Superior temporal gyrus (tissue), 1 donor: ENCODE measurements around the gene CCDC88C.

ENCODE experiments used
- DNase-seq: peaks from one replicate; pipeline ENCODE4 v3.0.0-alpha.2; 2016; ENCODE audit errors: extremely low spot score

The CCDC88C gene

GRCh38 chr14:91327661-91328312 lies 89.8 kb downstream of the CCDC88C start:
- no peak for DNase-seq

- DNase-seq, result no peak
Measured at GRCh38 chr14:91327250-91327595, 90.4 kb downstream of the CCDC88C start.

DNA sequence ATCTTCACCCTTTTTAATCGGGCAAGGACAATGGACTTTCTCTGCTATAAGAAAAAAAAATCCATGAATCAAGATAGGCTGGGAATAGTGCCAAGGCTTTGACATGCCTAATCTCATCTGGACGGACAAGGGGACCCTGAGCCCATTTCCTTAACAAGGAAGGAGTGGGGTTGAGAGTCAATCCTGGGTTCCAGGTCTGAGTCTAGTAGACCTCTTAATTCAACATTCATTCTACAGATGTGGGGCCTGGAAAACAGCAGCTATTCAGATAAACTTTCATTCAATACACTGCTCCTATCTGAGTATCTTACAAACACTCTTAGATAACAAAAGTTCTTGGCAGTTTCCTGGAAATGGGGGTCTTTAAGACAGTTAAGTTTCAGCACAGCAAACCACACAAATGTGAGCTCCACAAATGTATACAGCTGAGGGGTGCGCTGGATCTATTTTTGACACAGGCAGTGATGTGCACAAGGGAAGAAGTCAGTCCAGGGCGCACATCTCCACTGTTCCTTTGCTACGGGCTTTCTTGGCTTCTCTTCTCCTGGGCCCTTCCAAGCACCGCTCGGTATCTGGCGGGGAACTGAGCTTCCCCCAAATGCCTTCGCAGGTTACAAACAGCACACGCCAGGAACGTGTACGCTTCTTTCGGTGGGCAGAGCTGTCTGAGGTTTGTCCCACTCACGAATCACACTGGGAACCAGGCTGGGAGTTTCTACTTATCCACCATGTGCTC lies 90.9 kb downstream of the CCDC88C start:
- no peak for DNase-seq

GRCh38 chr14:91324606-91325575 lies 92.7 kb downstream of the CCDC88C start:
- no peak for DNase-seq

DNA sequence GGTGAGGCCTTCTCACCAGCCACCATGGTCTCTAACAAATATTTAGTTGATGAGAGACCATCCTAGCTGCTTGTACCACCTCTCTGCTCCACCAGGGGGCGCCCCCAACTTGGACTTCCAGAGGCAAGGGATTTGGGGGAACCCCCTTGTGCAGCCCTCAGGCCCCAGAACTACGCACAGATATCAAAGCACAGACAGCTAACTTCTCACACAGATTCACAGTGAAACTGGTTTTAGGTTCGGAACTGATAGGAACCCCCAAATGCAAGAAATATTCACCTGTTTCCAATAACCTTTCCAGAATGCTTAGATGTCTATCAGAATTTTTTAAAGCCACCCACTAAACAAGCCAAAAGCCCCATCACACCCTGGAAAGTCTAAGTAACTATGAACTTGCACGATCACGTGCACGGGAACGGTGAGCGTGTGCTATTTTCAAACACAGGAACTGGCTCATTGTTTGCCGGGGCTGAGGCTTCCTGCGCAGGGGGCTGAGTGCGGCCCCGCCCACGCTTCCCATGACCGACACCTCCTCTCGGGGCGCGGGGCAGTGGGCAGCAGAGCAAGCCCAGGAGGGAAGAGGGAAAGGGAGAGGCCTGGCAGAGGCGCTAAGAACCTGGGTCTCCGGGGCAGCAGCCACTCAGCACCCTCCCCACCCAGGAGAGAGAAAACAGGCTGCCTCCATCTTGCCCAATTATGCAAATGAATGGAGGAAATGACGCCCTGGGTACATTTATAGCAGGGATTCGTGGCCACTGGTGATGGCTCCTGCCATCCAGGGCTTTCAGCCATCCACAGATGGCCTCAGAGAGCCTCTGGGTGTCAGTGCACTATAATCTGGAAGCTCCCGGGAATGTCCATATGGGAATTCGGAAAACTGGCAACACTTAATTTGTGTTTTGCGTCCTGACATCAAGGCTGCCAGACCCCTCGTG lies 93.7 kb downstream of the CCDC88C start:
- peak; percentile 90 for DNase-seq

DNA sequence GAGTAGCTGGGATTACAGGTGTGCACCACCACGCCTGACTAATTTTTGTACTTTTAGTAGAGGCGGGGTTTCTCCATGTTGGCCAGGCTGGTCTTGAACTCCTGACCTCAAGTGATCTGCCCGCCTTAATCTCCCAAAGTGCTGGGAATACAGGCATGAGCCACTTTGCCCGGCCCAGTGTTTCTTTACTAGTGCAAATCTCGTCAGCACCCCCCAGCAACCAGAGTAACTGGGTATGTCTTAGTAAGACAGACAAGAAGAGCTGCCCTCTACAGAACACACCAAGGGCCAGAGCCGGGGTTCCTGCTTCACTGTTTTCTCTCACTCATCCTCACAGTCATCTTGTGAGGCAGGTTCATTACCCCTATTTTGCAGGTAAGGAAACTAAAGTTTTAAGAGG lies 94.6 kb downstream of the CCDC88C start:
- DNase-seq, result no peak

DNA sequence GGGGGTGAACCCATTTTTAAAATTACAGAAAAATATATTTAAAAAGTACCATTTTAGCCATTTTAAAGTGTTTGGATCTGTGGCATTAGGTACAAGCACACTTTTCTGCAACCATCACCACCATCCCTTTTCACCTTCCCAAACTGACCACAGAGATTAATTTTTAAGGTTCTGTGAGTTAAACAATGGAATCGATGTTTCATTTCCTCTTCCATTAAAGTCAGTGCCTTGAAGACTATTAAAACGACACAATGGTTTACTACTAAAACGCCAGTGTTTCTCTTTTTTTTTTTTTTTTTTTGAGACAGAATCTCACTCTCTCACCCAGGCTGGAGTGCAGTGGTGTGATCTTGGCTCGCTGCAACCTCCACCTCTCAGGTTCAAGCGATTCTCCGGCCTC lies 95.0 kb downstream of the CCDC88C start:
- DNase-seq, result no peak

DNA sequence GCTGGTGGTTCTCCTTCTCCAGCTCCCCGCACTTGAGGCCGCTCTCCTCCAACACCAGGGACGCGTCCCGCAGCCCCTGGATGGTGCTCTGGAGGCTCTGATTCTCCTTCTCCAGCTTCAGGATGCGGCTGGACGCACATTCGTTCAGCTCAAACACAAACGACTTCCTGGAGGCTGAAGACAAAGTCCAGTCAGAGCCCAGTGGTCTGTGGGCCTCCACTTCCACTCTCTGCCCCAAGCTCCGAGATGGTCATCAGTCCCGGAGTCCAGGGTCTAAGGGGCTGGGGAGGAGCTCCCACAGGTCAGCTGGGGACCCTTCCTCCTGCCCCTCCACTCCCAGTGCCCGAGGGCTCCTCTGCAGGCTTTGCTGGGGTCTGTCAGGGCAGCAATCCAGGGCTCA lies 96.5 kb downstream of the CCDC88C start:
- DNase-seq, result no peak

GRCh38 chr14:91320266-91320665 lies 97.4 kb downstream of the CCDC88C start:
- no peak for DNase-seq

GRCh38 chr14:91318911-91319310 lies 98.7 kb downstream of the CCDC88C start:
- no peak for DNase-seq

DNA sequence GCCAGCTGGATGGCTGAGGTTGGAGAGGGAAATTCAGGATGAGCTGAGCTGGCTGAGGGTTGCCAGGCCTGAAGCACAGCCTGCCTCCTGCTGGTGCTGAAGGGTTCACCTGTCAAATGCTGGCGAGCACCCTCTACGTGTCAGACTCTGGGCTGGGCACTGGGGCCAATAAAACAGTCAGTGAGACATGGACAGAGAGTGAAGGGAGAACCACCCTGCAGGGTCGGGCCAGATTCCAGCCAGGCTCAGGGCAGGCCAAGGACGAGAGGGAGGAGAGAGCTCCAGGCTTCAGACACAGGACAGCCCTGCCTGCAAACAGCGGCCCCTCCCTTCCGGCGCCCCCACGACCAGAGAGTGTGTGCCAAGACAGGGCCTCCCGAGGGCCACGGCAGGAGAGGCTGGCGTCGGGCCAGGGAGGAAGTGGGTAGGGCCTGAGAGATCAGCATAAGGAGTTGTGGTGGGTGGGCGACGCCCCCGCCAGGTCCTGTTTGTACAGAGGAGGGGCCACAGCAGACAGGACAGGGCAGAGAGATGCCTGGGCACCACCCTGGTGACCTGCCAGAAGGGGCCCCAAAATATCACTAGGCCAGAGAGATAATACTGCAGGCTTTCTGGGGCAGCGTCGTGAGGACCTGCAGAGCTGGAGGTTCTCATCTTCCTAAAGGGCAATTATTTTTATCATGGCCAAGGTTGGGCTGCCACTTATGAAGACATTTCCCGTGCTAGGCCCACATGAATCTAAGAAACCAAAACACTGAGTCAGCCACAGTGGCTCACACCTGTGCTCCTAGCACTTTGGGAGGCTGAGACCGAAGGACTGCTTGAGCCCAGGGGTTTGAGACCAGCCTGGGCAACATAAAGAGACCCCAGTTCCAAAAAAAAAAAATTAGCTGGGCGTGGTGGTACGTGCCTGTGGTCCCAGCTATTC lies 100.0 kb downstream of the CCDC88C start:
- DNase-seq, result no peak

GRCh38 chr14:91316761-91317160 lies 100.9 kb downstream of the CCDC88C start:
- DNase-seq, result no peak

DNA sequence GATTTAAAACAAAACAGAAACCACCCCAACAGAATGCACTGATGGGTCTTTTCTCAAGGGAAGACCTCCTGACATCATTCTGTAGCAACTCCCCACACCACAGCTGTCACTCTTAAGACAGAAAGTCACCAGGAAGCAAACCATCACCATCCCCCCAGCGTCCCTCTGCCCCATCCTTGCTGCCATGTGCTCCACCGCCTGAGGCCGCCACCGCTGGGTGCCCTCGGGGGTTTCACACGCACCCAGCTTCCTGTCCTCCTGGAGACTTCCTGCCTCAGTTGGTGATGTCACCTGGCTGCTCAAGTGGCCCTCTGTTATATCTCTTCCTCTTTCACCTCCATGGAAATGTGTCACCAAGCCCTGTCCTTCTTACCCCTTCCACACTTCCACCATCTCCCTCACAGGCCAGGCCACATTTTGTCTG lies 101.8 kb downstream of the CCDC88C start:
- DNase-seq, result no peak

GRCh38 chr14:91313852-91314251 lies 103.8 kb downstream of the CCDC88C start:
- no peak for DNase-seq

GRCh38 chr14:91313154-91313850 lies 104.3 kb downstream of the CCDC88C start:
- no peak for DNase-seq

GRCh38 chr14:91311284-91311662 lies 106.3 kb downstream of the CCDC88C start:
- DNase-seq, result no peak

- no peak for DNase-seq
Measured at GRCh38 chr14:91310606-91311283, 106.9 kb downstream of the CCDC88C start.

GRCh38 chr14:91309756-91310280 lies 107.8 kb downstream of the CCDC88C start:
- DNase-seq, result no peak

GRCh38 chr14:91308337-91308736 lies 109.3 kb downstream of the CCDC88C start:
- no peak for DNase-seq
